Adrenal gland (tissue), 5 donors: ENCODE results near the gene GLB1L3.

Experiments
- POLR2A ChIP-seq, 2 donors: fragments of 450-650 bp; IDR thresholded peaks; one replicate each; pipeline ENCODE4 v1.6.1; 2017; ENCODE audit warnings: antibody characterized with exemption in 2 of 2, mild to moderate bottlenecking in 2 of 2, moderate library complexity in 1 of 2
- TF ChIP-seq, protein P1 (sequence below), 6 experiments: fragments of 450-650 bp in 4 of 6; fragments of 200-600 bp in 2 of 6; sonication (generic) in 1 of 6; IDR thresholded peaks; 1 replicate in 5 of 6; 2 replicates in 1 of 6; pipeline versions ENCODE4 v1.5.1 to v1.8.0; 2016 to 2021; ENCODE audit warnings: antibody characterized with exemption in 6 of 6, mild to moderate bottlenecking in 2 of 6, moderate library complexity in 1 of 6
- donor health status: DM: no; HTN: no; CAD: no.

GRCh38 chr11:134266841-134267251, 9.3 kb upstream of the GLB1L3 start:
- TF ChIP-seq, protein P1, sequence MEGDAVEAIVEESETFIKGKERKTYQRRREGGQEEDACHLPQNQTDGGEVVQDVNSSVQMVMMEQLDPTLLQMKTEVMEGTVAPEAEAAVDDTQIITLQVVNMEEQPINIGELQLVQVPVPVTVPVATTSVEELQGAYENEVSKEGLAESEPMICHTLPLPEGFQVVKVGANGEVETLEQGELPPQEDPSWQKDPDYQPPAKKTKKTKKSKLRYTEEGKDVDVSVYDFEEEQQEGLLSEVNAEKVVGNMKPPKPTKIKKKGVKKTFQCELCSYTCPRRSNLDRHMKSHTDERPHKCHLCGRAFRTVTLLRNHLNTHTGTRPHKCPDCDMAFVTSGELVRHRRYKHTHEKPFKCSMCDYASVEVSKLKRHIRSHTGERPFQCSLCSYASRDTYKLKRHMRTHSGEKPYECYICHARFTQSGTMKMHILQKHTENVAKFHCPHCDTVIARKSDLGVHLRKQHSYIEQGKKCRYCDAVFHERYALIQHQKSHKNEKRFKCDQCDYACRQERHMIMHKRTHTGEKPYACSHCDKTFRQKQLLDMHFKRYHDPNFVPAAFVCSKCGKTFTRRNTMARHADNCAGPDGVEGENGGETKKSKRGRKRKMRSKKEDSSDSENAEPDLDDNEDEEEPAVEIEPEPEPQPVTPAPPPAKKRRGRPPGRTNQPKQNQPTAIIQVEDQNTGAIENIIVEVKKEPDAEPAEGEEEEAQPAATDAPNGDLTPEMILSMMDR (IDR thresholded peaks at IDR 0.05), result no peak
- no peak for TF ChIP-seq POLR2A (IDR thresholded peaks at IDR 0.05)
